Adrenal gland (tissue), 19 donors: ENCODE data around the gene PRLR. TPM values are rescaled to one million over a fixed set of nuclear protein-coding genes. Genes with fewer than 3 reads are reported as not detected.
A peak's percentile ranks its signal among the peaks of the same experiment; 100 is the strongest.

ENCODE experiments used
- DNase-seq, 7 donors: peaks; one replicate each; pipeline ENCODE4 v3.0.0-alpha.2; 2019 to 2020
- H3K27ac ChIP-seq, 5 donors: fragments of 200-600 bp; sonication (generic) in 4 of 5; 1 replicate in 3 of 5; 2 replicates in 2 of 5; pipeline versions ENCODE4 v1.5.1 to v1.8.0; 2016 to 2020; ENCODE audit warnings: mild to moderate bottlenecking in 1 of 5
- H3K27me3 ChIP-seq: fragments of 200-600 bp; 2 replicates; pipeline ENCODE4 v1.8.0; 2021
- H3K36me3 ChIP-seq, 2 donors: fragments of 200-600 bp; replicated peaks in 1 of 2; 1 replicate in 1 of 2; 2 replicates in 1 of 2; pipeline versions ENCODE4 v1.5.1 to v1.8.0; 2018 to 2022
- H3K4me1 ChIP-seq, 2 donors: fragments of 200-600 bp; replicated peaks in 1 of 2; 1 replicate in 1 of 2; 2 replicates in 1 of 2; pipeline versions ENCODE4 v1.5.1 to v1.8.0; 2018 to 2021
- H3K4me3 ChIP-seq, 4 donors: fragments of 200-600 bp; sonication (generic) in 3 of 4; one replicate each; pipeline ENCODE4 v1.5.1; 2016 to 2018
- H3K9me3 ChIP-seq, 3 donors: fragments of 200-600 bp; sonication (generic) in 1 of 3; replicated peaks in 1 of 3; 1 replicate in 2 of 3; 2 replicates in 1 of 3; pipeline versions ENCODE4 v1.5.1 to v1.8.0; 2016 to 2021
- CTCF ChIP-seq, 6 experiments: fragments of 450-650 bp in 4 of 6; fragments of 200-600 bp in 2 of 6; sonication (generic) in 1 of 6; IDR thresholded peaks; 1 replicate in 5 of 6; 2 replicates in 1 of 6; pipeline versions ENCODE4 v1.5.1 to v1.8.0; 2016 to 2021; ENCODE audit warnings: antibody characterized with exemption in 6 of 6, mild to moderate bottlenecking in 2 of 6, moderate library complexity in 1 of 6
- POLR2A ChIP-seq, 2 donors: fragments of 450-650 bp; IDR thresholded peaks; one replicate each; pipeline ENCODE4 v1.6.1; 2017; ENCODE audit warnings: antibody characterized with exemption in 2 of 2, mild to moderate bottlenecking in 2 of 2, moderate library complexity in 1 of 2
- WGBS, 4 donors: extraction: QIAGEN DNeasy Blood & Tissue Kit in 2 of 4; methylation state at CpG; one replicate each; pipeline versions ENCODE4 v1.1.5 to v1.1.7; 2013 to 2017; 5-methylcytosine and 5-hydroxymethylcytosine counted together
- intact Hi-C, 2 donors: fragments of 100-400 bp; cut with DNase I; formaldehyde crosslinking; loops; one replicate each; pipeline versions ENCODE4 v1.14.1 to v1.15.0; 2022 to 2023
- long read RNA-seq, 10 donors: library from polyadenylated mRNA in 3 of 10; unstranded in 2 of 10; stranded (forward) in 1 of 10; transcript quantifications; one replicate each; pipeline ENCODE4 v2.0.0 and lab custom pipeline, GENCODE V29; 2021 to 2026
- polyA plus RNA-seq, 3 donors: library from polyadenylated mRNA; stranded (reverse); fragments of 200-250 nt in 2 of 3; fragments of 350-450 nt in 1 of 3; fragmentation: Illumina TruSeq in 1 of 3; extraction: RNeasy Lipid Tissue Mini Kit (QIAGEN cat#74804) in 1 of 3; gene quantifications; one replicate each; pipeline ENCODE4 v1.2.3, GENCODE V29; 2013 to 2014
- total RNA-seq, 9 donors: library from RNA; depleted of rRNA in 4 of 9; stranded (reverse); fragments of >200 nt in 4 of 9; fragments of 120-200 nt in 1 of 9; fragmentation: NEBNext Ultra II Directional in 1 of 9; extraction: Animal tissue kit (Norgen Biotek cat#: 25700) in 1 of 9; gene quantifications; one replicate each; pipeline versions ENCODE4 v1.1.0 to v1.2.4, GENCODE V29; 2013 to 2023
- donor health status: healthy with polysubstance abuse.
- donor health status: Bipolar disorder and iron deficiency.
- donor health status: DM: yes; HTN: yes; CAD: no.
- donor health status: DM: no; HTN: no; CAD: no.
- donor health status: DM: no; HTN: no; CAD: no.
- donor health status: DM: yes; HTN: yes; CAD: no.

The PRLR gene
- total RNA-seq = 100 to 1,000 TPM in 5 of 9 donors, 10 to 100 TPM in 3, 1 to 10 TPM in 1; 6.3 to 149 (median 100) TPM
- 10 to 100 TPM in 1 of 3 donors, 1 to 10 TPM in 2; 2.1 to 57.1 (median 2.7) TPM for polyA plus RNA-seq
- long read RNA-seq, donor 1 = 0 reads
- long read RNA-seq, donor 2, full-length matches to known transcripts = 1 of 1 reads
- long read RNA-seq, donor 2, partial matches to known transcripts = 0 of 1 reads
- long read RNA-seq, donor 2, other reads (novel, unspliced or antisense) = 0 of 1 reads
- long read RNA-seq, donor 3 = 0 reads
- long read RNA-seq, donor 4, full-length matches to known transcripts = 5 of 14 reads
- long read RNA-seq, donor 4, partial matches to known transcripts = 0 of 14 reads
- long read RNA-seq, donor 4, other reads (novel, unspliced or antisense) = 9 of 14 reads
- long read RNA-seq, donor 5, full-length matches to known transcripts = 3 of 9 reads
- long read RNA-seq, donor 5, partial matches to known transcripts = 4 of 9 reads
- long read RNA-seq, donor 5, other reads (novel, unspliced or antisense) = 2 of 9 reads
- long read RNA-seq, donor 6, partial matches to known transcripts = 0 of 2 reads
- long read RNA-seq, donor 6, other reads (novel, unspliced or antisense) = 2 of 2 reads
- long read RNA-seq, donor 7 = 0 reads
- long read RNA-seq, donor 8 = 0 reads
- long read RNA-seq, donor 9, full-length matches to known transcripts = 1 of 1 reads
- long read RNA-seq, donor 9, partial matches to known transcripts = 0 of 1 reads
- long read RNA-seq, donor 9, other reads (novel, unspliced or antisense) = 0 of 1 reads
- long read RNA-seq, donor 10 = 0 reads

- peak; percentile 52 to 75 (median 64) for DNase-seq
- Histone ChIP-seq H3K27ac (peak within 1 kb of the TSS in 3 of 5 donors; percentile 73 to 84 (median 78)), H3K27me3 (no peaks in the 10 kb centered on the region), H3K9me3 (no peaks in the 10 kb centered on the region), H3K4me3 (peak within 1 kb of the TSS; percentile 20 to 65 (median 51)), H3K36me3 (no peaks in the 10 kb centered on the region), H3K4me1 (peaks cover 43 to 52% of the 10 kb centered on the region in 2 donors)
- intact Hi-C loops = no loop called here
- TF ChIP-seq CTCF (IDR thresholded peaks at IDR 0.05) (no peak), POLR2A (IDR thresholded peaks at IDR 0.05) (peak; percentile 36 to 71)
- 1 to 3% (median 1%) methylated on average over 6 to 42 of the region's 42 CpGs for WGBS, 4 donors
These were observed at the start of gene PRLR for GRCh38 chr5:35230038-35230611. Gene PRLR (minus strand): TSS chr5:35230487. CDS start chr5:35089620, 140,867 bp downstream.

- 27 to 37% (median 31%) methylated on average over 2 of the region's 2 CpGs for WGBS, 4 donors
- Histone ChIP-seq H3K27ac (no peak overlapping the region), H3K4me1 (no peaks in the 10 kb centered on the region), H3K27me3 (no peaks in the 10 kb centered on the region), H3K4me3 (no peak overlapping the region), H3K36me3 (no peaks in the 10 kb centered on the region), H3K9me3 (no peaks in the 10 kb centered on the region)
- TF ChIP-seq POLR2A (IDR thresholded peaks at IDR 0.05) (no peak), CTCF (IDR thresholded peaks at IDR 0.05) (no peak)
- no peak for DNase-seq
- intact Hi-C loops = no loop called here
These were observed 44.7 kb upstream of the PRLR start for GRCh38 chr5:35274839-35275509.

GRCh38 chr5:35269006-35269405 is 38.7 kb upstream of the PRLR start:
- WGBS, 4 donors = 29 to 67% (median 50%) methylated on average over 1 of the region's 1 CpG

More at GRCh38 chr5:35269006-35269405, 38.7 kb upstream of the PRLR start:
- Histone ChIP-seq H3K36me3 (no peaks in the 10 kb centered on the region), H3K9me3 (no peaks in the 10 kb centered on the region), H3K27ac (no peak overlapping the region), H3K27me3 (no peaks in the 10 kb centered on the region), H3K4me3 (no peak overlapping the region), H3K4me1 (no peaks in the 10 kb centered on the region)
- DNase-seq = peak in 1 of 7 donors; percentile 17
- intact Hi-C loops = no loop called here
- TF ChIP-seq CTCF (IDR thresholded peaks at IDR 0.05) (no peak), POLR2A (IDR thresholded peaks at IDR 0.05) (no peak)
